NCI-H1105 (cell line): ENCODE results near the gene ATRN.
A peak's percentile ranks its signal among the peaks of the same experiment; 100 is the strongest.

Experiments
- DNase-seq: peaks from one replicate; lab custom pipeline; 2025; lab: John Stamatoyannopoulos, UW

ATRN gene

GRCh38 chr20:3658716-3659491, 188.1 kb downstream of the ATRN start:
- DNase-seq, result no peak

- no peak for DNase-seq
Observed at GRCh38 chr20:3659492-3660261, 188.9 kb downstream of the ATRN start.

- no peak for DNase-seq
Observed at GRCh38 chr20:3660262-3661059, 189.6 kb downstream of the ATRN start.

GRCh38 chr20:3661060-3661813, 190.4 kb downstream of the ATRN start:
- DNase-seq, result no peak

- DNase-seq, result no peak
Observed at GRCh38 chr20:3661814-3662665, 191.2 kb downstream of the ATRN start.

GRCh38 chr20:3663031-3663701, 192.3 kb downstream of the ATRN start, which contains the start of gene GFRA4:
GFRA4 (minus strand) TSS chr20:3663399; CDS start chr20:3663399, 0 bp downstream.
- no peak for DNase-seq

GRCh38 chr20:3663858-3664257, 193.0 kb downstream of the ATRN start:
- DNase-seq, result no peak

- no peak for DNase-seq
Observed at GRCh38 chr20:3667434-3668037, 196.7 kb downstream of the ATRN start.

GRCh38 chr20:3669710-3670367, 199.0 kb downstream of the ATRN start:
- no peak for DNase-seq

GRCh38 chr20:3670511-3670910, 199.7 kb downstream of the ATRN start:
- peak; percentile 27 for DNase-seq

GRCh38 chr20:3670945-3671344, 200.1 kb downstream of the ATRN start:
- DNase-seq, result no peak

- DNase-seq, result no peak
Observed at GRCh38 chr20:3671986-3672546, 201.2 kb downstream of the ATRN start.

- DNase-seq, result no peak
Observed at GRCh38 chr20:3672547-3673171, 201.8 kb downstream of the ATRN start.

- no peak for DNase-seq
Observed at GRCh38 chr20:3673221-3674070, 202.6 kb downstream of the ATRN start.

GRCh38 chr20:3674447-3674846, 203.6 kb downstream of the ATRN start:
- DNase-seq, result no peak

- no peak for DNase-seq
Observed at GRCh38 chr20:3674995-3675900, 204.4 kb downstream of the ATRN start.
